Mucosa of stomach (tissue), 1 donor: Measurements from ENCODE around the gene ASNS.
"Not testable (repeated sequence)": the region's sequence is repeated elsewhere in the genome, so short reads cannot be mapped to it uniquely, and the experiment has no call there.

Experiments used
- H3K27me3 ChIP-seq: one replicate; pipeline ENCODE4 v1.7.0; 2013; ENCODE audit warnings: mild to moderate bottlenecking, low read length; ENCODE audit not compliant: control insufficient read depth, insufficient read depth
- H3K36me3 ChIP-seq: one replicate; pipeline ENCODE4 v1.7.0; 2013; ENCODE audit warnings: low read length; ENCODE audit not compliant: control insufficient read depth, insufficient read depth
- H3K4me1 ChIP-seq: one replicate; pipeline ENCODE4 v1.7.0; 2013; ENCODE audit warnings: mild to moderate bottlenecking, low read length; ENCODE audit not compliant: control insufficient read depth, insufficient read depth
- H3K4me3 ChIP-seq: one replicate; pipeline ENCODE4 v1.7.0; 2013; ENCODE audit warnings: low read length
- H3K9ac ChIP-seq: one replicate; pipeline ENCODE4 v1.7.0; 2013; ENCODE audit warnings: mild to moderate bottlenecking, low read length, moderate library complexity
- H3K9me3 ChIP-seq: one replicate; pipeline ENCODE4 v1.7.0; 2013; ENCODE audit warnings: mild to moderate bottlenecking, low read length, moderate library complexity; ENCODE audit not compliant: control insufficient read depth
- donor health status: Pancreatic carcinoma.

ASNS gene, protein sequence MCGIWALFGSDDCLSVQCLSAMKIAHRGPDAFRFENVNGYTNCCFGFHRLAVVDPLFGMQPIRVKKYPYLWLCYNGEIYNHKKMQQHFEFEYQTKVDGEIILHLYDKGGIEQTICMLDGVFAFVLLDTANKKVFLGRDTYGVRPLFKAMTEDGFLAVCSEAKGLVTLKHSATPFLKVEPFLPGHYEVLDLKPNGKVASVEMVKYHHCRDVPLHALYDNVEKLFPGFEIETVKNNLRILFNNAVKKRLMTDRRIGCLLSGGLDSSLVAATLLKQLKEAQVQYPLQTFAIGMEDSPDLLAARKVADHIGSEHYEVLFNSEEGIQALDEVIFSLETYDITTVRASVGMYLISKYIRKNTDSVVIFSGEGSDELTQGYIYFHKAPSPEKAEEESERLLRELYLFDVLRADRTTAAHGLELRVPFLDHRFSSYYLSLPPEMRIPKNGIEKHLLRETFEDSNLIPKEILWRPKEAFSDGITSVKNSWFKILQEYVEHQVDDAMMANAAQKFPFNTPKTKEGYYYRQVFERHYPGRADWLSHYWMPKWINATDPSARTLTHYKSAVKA

DNA sequence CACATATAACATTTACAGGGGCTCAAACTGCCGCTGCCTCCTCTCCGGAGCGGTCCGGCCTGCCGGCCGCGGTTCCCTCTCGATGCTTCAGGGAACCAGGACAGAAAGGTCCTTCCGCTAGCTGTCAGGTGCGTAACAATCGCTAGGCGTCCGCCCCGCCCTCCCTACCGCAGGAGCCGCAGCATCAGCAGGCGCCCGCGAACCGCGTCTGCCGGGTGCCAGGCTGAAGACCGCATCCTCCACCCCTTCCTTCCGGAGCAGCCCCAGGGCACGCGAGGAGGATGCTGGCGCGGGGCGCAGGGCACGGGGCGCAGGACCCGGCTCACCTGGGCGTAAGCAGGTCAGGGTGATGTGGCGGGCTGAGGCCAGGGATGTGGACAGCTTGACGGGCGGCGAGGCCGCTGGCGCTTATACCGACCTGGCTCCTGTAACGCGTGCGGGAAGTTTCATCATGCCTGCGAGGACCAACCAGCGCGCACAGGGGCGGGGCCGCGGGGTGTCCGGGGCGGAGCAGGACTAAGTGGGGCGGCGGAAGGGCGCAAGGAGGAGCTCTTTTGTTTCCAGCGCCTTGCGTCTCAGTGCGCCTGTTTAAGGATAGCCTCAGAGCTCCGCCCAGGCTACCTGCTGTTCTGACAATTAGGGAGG, at the start of gene ASNS:
ASNS (minus strand) TSS at position 384 of the 645 bp plus-strand sequence. CDS start 3,252 bp downstream, outside the sequence.
- Histone ChIP-seq H3K36me3 (no peaks in the 10 kb centered on the region), H3K27me3 (no peaks in the 10 kb centered on the region), H3K4me1 (peaks cover 3% of the 10 kb centered on the region), H3K4me3 (peak within 1 kb of the TSS; percentile 84), H3K9me3 (no peaks in the 10 kb centered on the region), H3K9ac (peak within 1 kb of the TSS; percentile 76)

DNA sequence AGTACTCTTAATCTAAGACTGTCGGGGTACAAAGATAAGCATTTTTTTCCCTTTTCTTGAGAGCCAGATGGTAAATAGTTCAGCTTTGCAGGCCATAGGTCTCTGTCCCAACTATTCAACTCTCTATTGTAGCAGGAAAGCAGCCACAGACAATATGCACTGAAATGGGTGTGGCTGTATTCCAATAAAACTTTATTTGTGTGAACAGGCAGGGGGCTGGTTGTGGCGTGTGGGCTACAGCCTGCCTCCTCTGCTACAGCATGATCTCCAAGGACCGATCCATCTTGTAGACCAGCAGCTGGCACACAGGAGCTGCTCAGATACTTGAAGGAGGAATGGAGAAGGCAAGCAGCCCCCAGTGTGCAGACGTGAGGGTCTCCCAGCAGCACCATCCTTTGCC, 49.0 kb upstream of the ASNS start:
- not testable (repeated sequence) for H3K9ac ChIP-seq, H3K36me3 ChIP-seq

DNA sequence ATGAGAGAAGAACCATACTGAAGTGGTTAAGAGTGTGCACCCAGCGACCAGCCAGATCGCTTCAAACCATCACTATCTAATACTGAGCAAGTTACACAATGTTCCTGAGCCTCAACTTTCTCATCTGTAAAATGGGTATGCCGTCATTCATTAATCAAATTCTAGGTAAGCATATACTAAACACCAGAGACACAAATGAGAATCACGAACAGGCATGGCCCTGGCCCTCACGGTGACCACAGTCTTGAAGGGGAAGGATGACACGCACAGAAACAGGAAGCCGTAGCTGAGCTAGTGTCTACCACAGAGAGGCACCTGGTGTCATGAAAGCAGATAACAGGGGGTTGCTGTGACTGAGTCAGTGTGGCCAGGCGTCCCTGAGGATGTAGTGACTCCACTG, 43.1 kb upstream of the ASNS start:
- H3K36me3 ChIP-seq, H3K4me3 ChIP-seq, H3K9ac ChIP-seq, H3K9me3 ChIP-seq, H3K4me1 ChIP-seq, H3K27me3 ChIP-seq: not testable (repeated sequence)

More for the DNA sequence above, 49.0 kb upstream of the ASNS start:
- H3K4me3 ChIP-seq, H3K9me3 ChIP-seq, H3K27me3 ChIP-seq, H3K4me1 ChIP-seq: not testable (repeated sequence)

DNA sequence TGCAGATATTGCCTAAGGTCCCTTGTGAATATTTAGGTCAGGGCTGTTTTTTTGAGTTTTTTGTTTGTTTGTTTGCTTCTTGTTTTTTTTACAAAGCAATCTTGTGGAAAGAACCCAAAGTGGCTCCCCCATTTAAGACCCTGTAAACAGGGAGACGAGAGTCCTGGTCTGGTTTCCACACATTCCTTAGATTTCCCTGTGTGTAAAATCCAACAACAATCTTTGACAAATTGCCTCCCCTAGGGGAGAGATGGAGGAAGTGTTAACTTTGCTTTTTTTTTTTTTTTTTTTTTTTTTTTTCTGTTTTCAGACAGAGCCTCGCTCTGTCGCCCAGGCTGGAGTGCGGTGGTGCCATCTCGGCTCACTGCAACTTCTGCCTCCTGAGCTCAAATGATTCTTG, 40.1 kb upstream of the ASNS start:
- not testable (repeated sequence) for H3K36me3 ChIP-seq, H3K27me3 ChIP-seq, H3K9ac ChIP-seq, H3K4me3 ChIP-seq, H3K4me1 ChIP-seq, H3K9me3 ChIP-seq

DNA sequence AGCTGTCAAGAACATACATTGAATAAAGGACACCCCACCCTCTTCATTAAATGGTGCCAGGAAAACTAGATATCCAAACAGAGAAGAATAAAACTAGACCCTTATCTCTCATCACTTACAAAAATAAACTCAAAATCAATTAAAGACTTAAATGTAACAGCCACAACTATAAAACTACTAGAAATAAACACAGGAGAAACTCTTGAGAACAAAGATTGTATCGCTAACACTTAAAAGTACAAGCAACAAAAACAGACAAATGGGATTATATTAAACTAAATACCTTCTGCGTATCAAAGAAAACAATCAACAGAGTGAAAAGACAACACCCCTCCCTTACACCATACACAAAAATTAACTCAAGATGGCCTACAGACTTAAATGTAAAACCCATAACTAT, 24.7 kb upstream of the ASNS start:
- not testable (repeated sequence) for H3K4me1 ChIP-seq, H3K27me3 ChIP-seq, H3K4me3 ChIP-seq, H3K36me3 ChIP-seq, H3K9me3 ChIP-seq, H3K9ac ChIP-seq

DNA sequence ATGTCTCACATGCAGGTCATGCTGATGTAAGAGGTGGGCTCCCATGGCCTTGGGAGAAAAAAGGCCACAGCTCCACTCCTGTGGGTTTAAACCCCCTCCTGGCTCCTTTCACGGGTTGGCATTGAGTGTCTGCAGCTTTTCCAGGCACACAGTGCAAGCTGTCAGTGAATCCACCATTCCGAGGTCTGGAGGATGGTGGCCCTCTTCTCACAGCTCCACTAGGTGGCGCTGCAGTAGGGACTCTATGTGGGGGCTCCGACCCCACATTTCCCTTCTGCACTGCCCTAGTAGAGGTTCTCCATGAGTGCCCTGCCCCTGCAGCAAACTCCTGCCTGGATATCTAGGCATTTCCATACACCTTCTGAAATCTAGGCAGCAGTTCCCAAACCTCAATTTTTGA, 19.5 kb upstream of the ASNS start:
- not testable (repeated sequence) for H3K4me3 ChIP-seq, H3K9me3 ChIP-seq, H3K27me3 ChIP-seq, H3K36me3 ChIP-seq, H3K4me1 ChIP-seq, H3K9ac ChIP-seq

DNA sequence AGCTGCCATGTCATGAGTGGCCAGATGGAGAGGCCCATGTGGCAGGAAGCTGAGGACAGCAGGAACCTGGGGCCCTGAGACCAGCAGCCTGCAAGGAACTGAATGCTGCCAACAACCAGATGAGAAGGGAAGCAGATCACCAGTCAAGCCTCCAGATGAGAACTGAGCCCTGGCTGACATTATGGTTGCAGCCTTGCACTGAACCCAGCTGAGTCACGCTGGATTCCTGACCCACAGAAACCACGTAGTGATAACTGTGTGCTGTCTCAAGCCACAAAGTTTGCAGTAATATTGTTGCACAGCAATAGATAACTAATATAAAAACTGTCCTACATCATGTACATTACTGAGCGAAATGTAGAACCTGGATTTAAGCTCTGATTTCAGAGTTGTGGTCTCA, 7.3 kb upstream of the ASNS start:
- not testable (repeated sequence) for H3K4me3 ChIP-seq, H3K27me3 ChIP-seq, H3K9ac ChIP-seq, H3K4me1 ChIP-seq, H3K36me3 ChIP-seq, H3K9me3 ChIP-seq

DNA sequence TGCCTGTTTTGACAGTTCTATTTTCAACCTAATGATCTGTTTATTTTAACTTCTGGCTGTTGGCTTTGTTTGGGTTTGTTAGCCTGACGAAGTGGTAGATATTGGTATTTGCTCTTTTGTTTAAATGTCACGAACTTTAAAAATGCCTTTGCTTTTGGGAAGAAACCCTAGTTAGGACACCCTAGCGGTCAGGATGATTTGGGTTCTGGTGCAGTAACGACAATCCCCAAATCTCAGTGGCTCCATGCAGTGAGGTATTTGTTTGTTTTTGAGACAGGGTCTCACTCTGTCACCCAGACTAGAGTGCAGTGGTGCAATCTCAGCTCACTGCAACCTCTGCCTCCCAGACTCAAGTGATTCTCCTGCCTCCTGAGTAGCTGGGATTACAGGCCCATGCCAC, 2.7 kb upstream of the ASNS start:
- H3K4me3 ChIP-seq, H3K9ac ChIP-seq, H3K27me3 ChIP-seq, H3K9me3 ChIP-seq, H3K4me1 ChIP-seq, H3K36me3 ChIP-seq: not testable (repeated sequence)

DNA sequence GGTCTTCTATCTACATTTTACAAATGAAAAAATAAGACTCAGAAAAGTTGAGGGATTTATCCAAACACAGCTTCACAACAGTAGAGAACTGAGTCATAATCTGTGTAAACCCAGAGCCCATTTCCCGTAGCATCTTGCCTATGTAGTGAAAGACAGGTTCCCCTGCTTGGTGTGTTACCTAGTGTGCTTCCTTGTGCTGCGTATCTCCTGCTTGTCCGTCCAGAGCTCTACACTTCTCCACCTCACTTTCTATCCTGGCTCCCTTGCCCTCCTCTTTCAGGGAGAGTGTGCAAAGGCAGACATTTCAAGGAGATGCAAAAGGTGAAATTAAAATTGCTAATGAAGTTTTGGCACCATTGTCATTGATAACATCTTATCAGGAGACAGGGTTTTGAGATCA, 1.4 kb upstream of the ASNS start:
- no peaks in the 10 kb centered on the region for H3K36me3 ChIP-seq
- no peak overlapping the region for H3K4me3 ChIP-seq
- H3K27me3 ChIP-seq, result no peaks in the 10 kb centered on the region
- H3K9me3 ChIP-seq, result no peaks in the 10 kb centered on the region
- peaks cover 3% of the 10 kb centered on the region for H3K4me1 ChIP-seq
- no peak overlapping the region for H3K9ac ChIP-seq

DNA sequence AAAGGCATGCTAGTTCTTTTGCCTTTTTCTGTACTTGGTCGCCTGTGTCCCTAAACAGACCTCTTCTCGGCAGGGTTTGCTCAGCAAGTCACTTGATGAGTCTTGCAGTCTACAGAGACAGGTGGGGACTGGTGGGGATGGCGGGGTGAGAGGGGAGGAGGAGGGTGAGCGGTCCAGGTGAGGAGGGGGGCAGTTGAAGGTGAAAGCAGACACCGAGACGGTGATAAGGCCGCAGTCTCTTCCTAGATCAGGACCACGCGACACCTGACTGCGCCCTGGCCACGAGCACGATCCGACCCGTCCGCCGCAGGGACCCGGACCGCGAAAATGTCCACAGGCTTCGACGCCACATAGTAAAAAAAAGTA, 566 bp downstream of the ASNS start:
- Histone ChIP-seq H3K4me1 (peaks cover 3% of the 10 kb centered on the region), H3K27me3 (no peaks in the 10 kb centered on the region), H3K9me3 (no peaks in the 10 kb centered on the region), H3K4me3 (peak overlapping the region; percentile 84), H3K36me3 (no peaks in the 10 kb centered on the region), H3K9ac (peak overlapping the region; percentile 76)

DNA sequence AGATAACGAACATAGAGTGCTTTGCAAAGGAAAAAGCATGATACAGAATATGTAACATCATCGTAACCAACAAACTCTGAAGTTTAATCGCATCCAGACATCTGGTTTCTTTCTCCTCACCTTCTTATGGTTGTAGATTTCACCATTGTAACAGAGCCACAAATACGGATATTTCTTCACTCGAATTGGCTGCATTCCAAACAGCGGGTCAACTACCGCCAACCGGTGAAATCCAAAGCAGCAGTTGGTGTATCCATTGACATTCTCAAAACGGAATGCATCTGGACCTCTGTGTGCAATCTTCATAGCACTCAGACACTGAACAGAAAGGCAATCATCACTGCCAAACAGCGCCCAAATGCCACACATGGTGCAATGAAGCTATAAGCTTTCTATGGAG, 3.4 kb downstream of the ASNS start:
- no peaks in the 10 kb centered on the region for H3K36me3 ChIP-seq
- H3K9ac ChIP-seq, result no peak overlapping the region
- H3K27me3 ChIP-seq, result no peaks in the 10 kb centered on the region
- no peaks in the 10 kb centered on the region for H3K9me3 ChIP-seq
- H3K4me1 ChIP-seq, result peaks cover 3% of the 10 kb centered on the region
- no peak overlapping the region for H3K4me3 ChIP-seq

DNA sequence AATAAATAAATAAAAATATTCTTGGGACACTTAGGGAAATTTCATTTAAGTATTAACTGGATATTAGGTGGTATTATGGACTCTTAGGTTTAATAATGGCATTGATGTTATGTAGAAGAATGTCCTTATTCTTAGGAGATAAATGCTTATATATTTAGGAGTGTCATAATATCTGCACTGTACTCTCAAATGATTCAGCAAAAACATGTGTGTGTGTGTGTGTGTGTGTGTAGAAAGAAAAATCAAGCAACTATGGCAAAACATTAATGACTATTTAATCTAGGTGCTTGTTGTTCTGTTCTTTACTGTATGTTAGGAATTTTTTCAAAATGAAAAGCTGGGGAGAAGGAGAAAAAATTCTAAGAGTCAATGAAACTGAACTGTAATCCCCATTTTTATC, 3.9 kb downstream of the ASNS start:
- Histone ChIP-seq H3K9me3 (no peaks in the 10 kb centered on the region), H3K9ac (no peak overlapping the region), H3K27me3 (no peaks in the 10 kb centered on the region), H3K4me1 (peaks cover 3% of the 10 kb centered on the region), H3K36me3 (no peaks in the 10 kb centered on the region), H3K4me3 (no peak overlapping the region)
